WTC11 (cell line): ENCODE measurements around the gene RECK. TPM values are rescaled to one million over a fixed set of nuclear protein-coding genes. Genes with fewer than 3 reads are reported as not detected.

Experiments
- ATAC-seq: fragments of 200-7000 bp; cut with Tn5 transposase; 2 replicates; pipeline ENCODE4 v1.10.0; 2021; ENCODE audit warnings: mild to moderate bottlenecking, moderate library complexity
- CTCF ChIA-PET: fragments of 300-600 bp; sonication (Branson Sonifier 250); formaldehyde crosslinking; loops from one replicate; lab custom pipeline; 2021; ENCODE audit warnings: antibody characterized with exemption; lab: Charles Lee
- POLR2A ChIA-PET: fragments of 350-600 bp; sonication (Branson Sonifier 250); formaldehyde crosslinking; loops from one replicate; lab custom pipeline; 2021; ENCODE audit warnings: antibody characterized with exemption; lab: Charles Lee
- DNase-seq: peaks from one replicate; pipeline ENCODE4 v3.0.0; 2021; ENCODE audit warnings: low spot score
- H3K27ac Mint-ChIP-seq: 2 replicates; pipeline ENCODE4 v1.8.0; 2021; ENCODE audit warnings: mixed read lengths
- H3K27me3 Mint-ChIP-seq: 2 replicates; pipeline ENCODE4 v1.8.0; 2021; ENCODE audit warnings: low read depth, mild to moderate bottlenecking, moderate library complexity, mixed read lengths
- H3K36me3 Mint-ChIP-seq: 2 replicates; pipeline ENCODE4 v1.8.0; 2021; ENCODE audit warnings: mixed read lengths
- H3K4me1 Mint-ChIP-seq: 2 replicates; pipeline ENCODE4 v1.8.0; 2022; ENCODE audit warnings: mixed read lengths
- H3K4me3 Mint-ChIP-seq: 2 replicates; pipeline ENCODE4 v1.8.0; 2021; ENCODE audit warnings: mild to moderate bottlenecking, moderate library complexity, mixed read lengths
- H3K9me3 Mint-ChIP-seq: 2 replicates; pipeline ENCODE4 v1.8.0; 2021; ENCODE audit warnings: mixed read lengths
- AR ChIP-seq: fragments of 250-450 bp; sonication (Bioruptor Pico); IDR thresholded peaks from 2 replicates; pipeline ENCODE4 v1.9.0; 2021; ENCODE audit warnings: mild to moderate bottlenecking
- CREB1 ChIP-seq: sonication (generic); formaldehyde crosslinking; IDR thresholded peaks from 2 replicates; pipeline ENCODE4 v1.8.0; 2023; ENCODE audit warnings: mild to moderate bottlenecking, missing genetic modification reagents
- CREM ChIP-seq: sonication (generic); formaldehyde crosslinking; IDR thresholded peaks from 2 replicates; pipeline ENCODE4 v1.8.1; 2022; ENCODE audit warnings: mild to moderate bottlenecking, missing genetic modification reagents, moderate library complexity
- ERG ChIP-seq: fragments of 250-450 bp; sonication (Bioruptor Pico); IDR thresholded peaks from 2 replicates; pipeline ENCODE4 v1.8.0; 2021; ENCODE audit warnings: mild to moderate bottlenecking
- GTF2I ChIP-seq: fragments of 250-450 bp; sonication (Bioruptor Pico); conservative IDR thresholded peaks from 2 replicates; pipeline ENCODE4 v1.4.0; 2021; ENCODE audit warnings: mild to moderate bottlenecking
- MAX ChIP-seq: sonication (generic); formaldehyde crosslinking; IDR thresholded peaks from 2 replicates; pipeline ENCODE4 v1.8.0; 2022; ENCODE audit warnings: mild to moderate bottlenecking, missing genetic modification reagents
- MLX ChIP-seq: sonication (generic); formaldehyde crosslinking; IDR thresholded peaks from 2 replicates; pipeline ENCODE4 v1.8.1; 2023; ENCODE audit warnings: mild to moderate bottlenecking, missing genetic modification reagents, moderate library complexity
- MYBL2 ChIP-seq: sonication (generic); formaldehyde crosslinking; IDR thresholded peaks from 2 replicates; pipeline ENCODE4 v1.8.1; 2023; ENCODE audit warnings: mild to moderate bottlenecking, moderate library complexity, missing genetic modification reagents
- NFATC4 ChIP-seq: fragments of 250-450 bp; sonication (Bioruptor Pico); IDR thresholded peaks from 2 replicates; pipeline ENCODE4 v1.9.0; 2021; ENCODE audit warnings: mild to moderate bottlenecking
- NR1H2 ChIP-seq: sonication (generic); formaldehyde crosslinking; IDR thresholded peaks from 2 replicates; pipeline ENCODE4 v1.9.0; 2021; ENCODE audit warnings: mild to moderate bottlenecking, moderate library complexity, missing genetic modification reagents
- PRDM15 ChIP-seq: sonication (generic); formaldehyde crosslinking; IDR thresholded peaks from 2 replicates; pipeline ENCODE4 v1.8.0; 2022; ENCODE audit warnings: missing genetic modification reagents
- PRRX2 ChIP-seq: fragments of 250-450 bp; sonication (Bioruptor Pico); IDR thresholded peaks from 2 replicates; pipeline ENCODE4 v1.8.0; 2021; ENCODE audit warnings: mild to moderate bottlenecking
- RORB ChIP-seq: fragments of 250-450 bp; sonication (Bioruptor Pico); IDR thresholded peaks from 2 replicates; pipeline ENCODE4 v1.9.0; 2021; ENCODE audit warnings: mild to moderate bottlenecking
- SOX15 ChIP-seq: fragments of 250-450 bp; sonication (Bioruptor Pico); IDR thresholded peaks from 2 replicates; pipeline ENCODE4 v1.9.0; 2021; ENCODE audit warnings: mild to moderate bottlenecking
- STAT6 ChIP-seq: sonication (generic); formaldehyde crosslinking; conservative IDR thresholded peaks from 2 replicates; pipeline ENCODE4 v1.8.1; 2023; ENCODE audit warnings: mild to moderate bottlenecking, low read depth, missing genetic modification reagents, moderate library complexity
- TEAD4 ChIP-seq: sonication (generic); formaldehyde crosslinking; IDR thresholded peaks from 2 replicates; pipeline ENCODE4 v1.8.0; 2022; ENCODE audit warnings: mild to moderate bottlenecking, missing genetic modification reagents
- TP53 ChIP-seq: sonication (generic); formaldehyde crosslinking; IDR thresholded peaks from 2 replicates; pipeline ENCODE4 v1.8.1; 2023; ENCODE audit warnings: mild to moderate bottlenecking, missing genetic modification reagents
- ZBTB21 ChIP-seq: sonication (generic); formaldehyde crosslinking; IDR thresholded peaks from 2 replicates; pipeline ENCODE4 v1.8.1; 2023; ENCODE audit warnings: mild to moderate bottlenecking, missing genetic modification reagents, borderline replicate concordance
- ZMAT4 ChIP-seq: fragments of 250-450 bp; sonication (Bioruptor Pico); IDR thresholded peaks from 2 replicates; pipeline ENCODE4 v1.9.0; 2021; ENCODE audit warnings: mild to moderate bottlenecking
- ZNF219 ChIP-seq: sonication (generic); formaldehyde crosslinking; IDR thresholded peaks from 2 replicates; pipeline ENCODE4 v1.8.0; 2023; ENCODE audit warnings: missing genetic modification reagents, mild to moderate bottlenecking, borderline replicate concordance
- ZNF425 ChIP-seq: fragments of 250-450 bp; sonication (Bioruptor Pico); conservative IDR thresholded peaks from 2 replicates; pipeline ENCODE4 v1.9.0; 2021; ENCODE audit warnings: mild to moderate bottlenecking
- total RNA-seq: library from RNA; stranded (reverse); gene quantifications from 3 replicates; pipeline ENCODE4 v1.2.3, GENCODE V29; 2021

The RECK gene
- total RNA-seq, 1 experiment from 2014 or later, result 11.2 TPM

- Mint-ChIP-seq H3K4me3 (no peak overlapping the region), H3K9me3 (no peaks in the 10 kb centered on the region), H3K4me1 (peaks cover 26% of the 10 kb centered on the region), H3K27me3 (peaks cover 58% of the 10 kb centered on the region), H3K27ac (no peak overlapping the region), H3K36me3 (no peaks in the 10 kb centered on the region)
- DNase-seq (no peak), ATAC-seq (no peak)
- ChIA-PET CTCF (interaction anchor here (1.3 to 2.4 kb wide), 2 partner anchors 33 to 34 kb away, joined by 3 to 12 read pairs; no protein-coding TSS in a partner anchor), POLR2A (no interaction called here)
- no peak for TF ChIP-seq ZNF219 (CRISPR knock-in tag)
- no peak for TF ChIP-seq TP53 (CRISPR knock-in tag)
- no peak for TF ChIP-seq SOX15
- no peak for TF ChIP-seq STAT6 (CRISPR knock-in tag)
- no peak for TF ChIP-seq NR1H2
- TF ChIP-seq NFATC4 (CRISPR knock-in tag), result no peak
- TF ChIP-seq MAX (CRISPR knock-in tag), result no peak
- TF ChIP-seq MLX, result no peak
- TF ChIP-seq ERG (CRISPR knock-in tag), result no peak
- no peak for TF ChIP-seq GTF2I (CRISPR knock-in tag)
- no peak for TF ChIP-seq AR (CRISPR knock-in tag)
- TF ChIP-seq TEAD4 (CRISPR knock-in tag), result no peak
- TF ChIP-seq MYBL2, result no peak
Measured at GRCh38 chr9:36132086-36132485, 95.4 kb downstream of the RECK start.

- no peaks in the 10 kb centered on the region for H3K9me3 Mint-ChIP-seq
- CTCF ChIA-PET, result no interaction called here
- peaks cover 81% of the 10 kb centered on the region for H3K27me3 Mint-ChIP-seq
- H3K36me3 Mint-ChIP-seq, result no peaks in the 10 kb centered on the region
- ATAC-seq (peak; percentile 11), DNase-seq (no peak)
- H3K4me1 Mint-ChIP-seq, result peaks cover 34% of the 10 kb centered on the region
- peak overlapping the region; percentile 82 for H3K4me3 Mint-ChIP-seq
- POLR2A ChIA-PET, result no interaction called here
- no peak overlapping the region for H3K27ac Mint-ChIP-seq
- TF ChIP-seq RORB (CRISPR knock-in tag) (no peak), ZNF219 (CRISPR knock-in tag) (no peak), PRDM15 (CRISPR knock-in tag) (no peak), MYBL2 (no peak), GTF2I (CRISPR knock-in tag) (no peak), PRRX2 (CRISPR knock-in tag) (no peak), ZMAT4 (CRISPR knock-in tag) (no peak), ZNF425 (no peak), CREM (CRISPR knock-in tag) (no peak), ZBTB21 (CRISPR knock-in tag) (no peak), CREB1 (CRISPR knock-in tag) (no peak)
Measured at GRCh38 chr9:36134761-36135505, 98.2 kb downstream of the RECK start.
